ENCODE data around the gene ZDHHC1. TPM values are rescaled to one million over a fixed set of nuclear protein-coding genes. Genes with fewer than 3 reads are reported as not detected.
"Not testable (repeated sequence)": the region's sequence is repeated elsewhere in the genome, so short reads cannot be mapped to it uniquely, and the experiment has no call there.

Gene ZDHHC1
- total RNA-seq, 1 experiment from 2014 or later = not detected

GRCh38 chr16:67388191-67388590 lies 28.1 kb downstream of the ZDHHC1 start:
- H3K9ac ChIP-seq (ENCODE audit: low read length) = no peak overlapping the region
- no peaks in the 10 kb centered on the region for H3K9me3 ChIP-seq (ENCODE audit: low read length)
- no peak overlapping the region for H2AFZ ChIP-seq (ENCODE audit: low read length)
- DNase-seq = no peak
- no peak overlapping the region for H3K4me3 ChIP-seq (ENCODE audit: low read length)
- no peaks in the 10 kb centered on the region; the same call in 1 of the 2 replicates for H3K4me1 ChIP-seq (ENCODE audit: low read length)
- no peaks in the 10 kb centered on the region for H3K9me2 ChIP-seq (replicated peaks; ENCODE audit: insufficient read depth, low read length)
- no peak overlapping the region for H3K4me2 ChIP-seq (ENCODE audit: low read depth, low read length, poor library complexity, severe bottlenecking)
- H3K27ac ChIP-seq (ENCODE audit: low read length) = no peak overlapping the region
- no peaks in the 10 kb centered on the region for H3K79me2 ChIP-seq (ENCODE audit: low read length)
- no peaks in the 10 kb centered on the region for H4K20me1 ChIP-seq (ENCODE audit: insufficient read depth, low read depth, low read length)
- H3K36me3 ChIP-seq (ENCODE audit: insufficient read depth, low read length) = no peaks in the 10 kb centered on the region
- no peaks in the 10 kb centered on the region for H3K27me3 ChIP-seq (ENCODE audit: low read length)

- no peak overlapping the region for H3K4me3 ChIP-seq (ENCODE audit: low read length)
- no peaks in the 10 kb centered on the region for H3K9me3 ChIP-seq (ENCODE audit: low read length)
- no peak for DNase-seq
- H3K4me2 ChIP-seq (ENCODE audit: low read depth, low read length, poor library complexity, severe bottlenecking) = no peak overlapping the region
- H3K27ac ChIP-seq (ENCODE audit: low read length) = no peak overlapping the region
- no peak overlapping the region for H2AFZ ChIP-seq (ENCODE audit: low read length)
- H3K79me2 ChIP-seq (ENCODE audit: low read length) = no peaks in the 10 kb centered on the region
- no peak overlapping the region for H3K9ac ChIP-seq (ENCODE audit: low read length)
- H3K4me1 ChIP-seq (ENCODE audit: low read length) = no peaks in the 10 kb centered on the region; the same call in 1 of the 2 replicates
- no peaks in the 10 kb centered on the region for H3K27me3 ChIP-seq (ENCODE audit: low read length)
- no peaks in the 10 kb centered on the region for H3K9me2 ChIP-seq (replicated peaks; ENCODE audit: insufficient read depth, low read length)
- H3K36me3 ChIP-seq (ENCODE audit: insufficient read depth, low read length) = no peaks in the 10 kb centered on the region
- no peaks in the 10 kb centered on the region for H4K20me1 ChIP-seq (ENCODE audit: insufficient read depth, low read depth, low read length)
Measured at GRCh38 chr16:67387479-67388079, 28.7 kb downstream of the ZDHHC1 start.

GRCh38 chr16:67386861-67387455 lies 29.3 kb downstream of the ZDHHC1 start:
- Histone ChIP-seq H3K79me2 (ENCODE audit: low read length) (no peaks in the 10 kb centered on the region), H3K4me1 (ENCODE audit: low read length) (no peaks in the 10 kb centered on the region; the same call in 1 of the 2 replicates), H3K27me3 (ENCODE audit: low read length) (no peaks in the 10 kb centered on the region), H3K9me2 (replicated peaks; ENCODE audit: insufficient read depth, low read length) (no peaks in the 10 kb centered on the region), H3K36me3 (ENCODE audit: insufficient read depth, low read length) (no peaks in the 10 kb centered on the region), H4K20me1 (ENCODE audit: insufficient read depth, low read depth, low read length) (no peaks in the 10 kb centered on the region), H2AFZ (ENCODE audit: low read length) (no peak overlapping the region), H3K4me2 (ENCODE audit: low read depth, low read length, poor library complexity, severe bottlenecking) (no peak overlapping the region), H3K4me3 (ENCODE audit: low read length) (no peak overlapping the region), H3K9ac (ENCODE audit: low read length) (no peak overlapping the region), H3K27ac (ENCODE audit: low read length) (no peak overlapping the region), H3K9me3 (ENCODE audit: low read length) (no peaks in the 10 kb centered on the region)
- DNase-seq = no peak

- Histone ChIP-seq H3K9me2 (replicated peaks; ENCODE audit: insufficient read depth, low read length) (no peaks in the 10 kb centered on the region), H3K9ac (ENCODE audit: low read length) (no peak overlapping the region), H3K4me3 (ENCODE audit: low read length) (no peak overlapping the region), H3K36me3 (ENCODE audit: insufficient read depth, low read length) (no peaks in the 10 kb centered on the region), H3K27ac (ENCODE audit: low read length) (no peak overlapping the region), H3K79me2 (ENCODE audit: low read length) (no peaks in the 10 kb centered on the region), H2AFZ (ENCODE audit: low read length) (no peak overlapping the region), H3K4me2 (ENCODE audit: low read depth, low read length, poor library complexity, severe bottlenecking) (no peak overlapping the region), H4K20me1 (ENCODE audit: insufficient read depth, low read depth, low read length) (no peaks in the 10 kb centered on the region), H3K4me1 (ENCODE audit: low read length) (no peaks in the 10 kb centered on the region; the same call in 1 of the 2 replicates), H3K9me3 (ENCODE audit: low read length) (no peaks in the 10 kb centered on the region), H3K27me3 (ENCODE audit: low read length) (no peaks in the 10 kb centered on the region)
- no peak for DNase-seq
Measured at GRCh38 chr16:67384778-67385510, 31.3 kb downstream of the ZDHHC1 start.

DNA sequence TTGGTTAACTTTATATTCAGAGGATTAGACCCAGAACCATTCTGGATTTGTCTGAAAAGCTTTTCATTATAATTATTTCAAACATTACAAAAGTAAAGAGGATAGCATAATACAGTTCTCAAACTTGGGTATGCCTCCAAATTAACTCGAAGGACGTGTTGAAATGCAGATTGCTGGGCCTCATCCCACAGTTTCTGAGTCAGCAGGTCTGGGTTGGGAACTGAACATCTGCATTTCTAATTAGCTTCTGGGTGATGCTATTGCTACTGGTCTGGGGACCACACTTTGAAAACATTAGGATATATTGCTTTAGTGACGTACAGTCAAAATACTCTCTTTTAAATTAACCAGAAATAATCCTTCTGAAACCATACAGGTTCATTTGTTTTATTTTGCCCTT lies 33.0 kb downstream of the ZDHHC1 start:
- Histone ChIP-seq H3K4me2 (ENCODE audit: low read depth, low read length, poor library complexity, severe bottlenecking) (no peak overlapping the region), H3K4me1 (ENCODE audit: low read length) (no peaks in the 10 kb centered on the region; the same call in 1 of the 2 replicates), H3K79me2 (ENCODE audit: low read length) (no peaks in the 10 kb centered on the region), H3K9me2 (replicated peaks; ENCODE audit: insufficient read depth, low read length) (no peaks in the 10 kb centered on the region), H3K9me3 (ENCODE audit: low read length) (no peaks in the 10 kb centered on the region), H4K20me1 (ENCODE audit: insufficient read depth, low read depth, low read length) (no peaks in the 10 kb centered on the region), H3K27me3 (ENCODE audit: low read length) (no peaks in the 10 kb centered on the region), H3K9ac (ENCODE audit: low read length) (no peak overlapping the region), H3K4me3 (ENCODE audit: low read length) (no peak overlapping the region), H3K36me3 (ENCODE audit: insufficient read depth, low read length) (no peaks in the 10 kb centered on the region), H3K27ac (ENCODE audit: low read length) (no peak overlapping the region), H2AFZ (ENCODE audit: low read length) (no peak overlapping the region)
- no peak for DNase-seq

GRCh38 chr16:67378642-67379041 lies 37.6 kb downstream of the ZDHHC1 start:
- H3K9me3 ChIP-seq (ENCODE audit: low read length) = no peaks in the 10 kb centered on the region

DNA sequence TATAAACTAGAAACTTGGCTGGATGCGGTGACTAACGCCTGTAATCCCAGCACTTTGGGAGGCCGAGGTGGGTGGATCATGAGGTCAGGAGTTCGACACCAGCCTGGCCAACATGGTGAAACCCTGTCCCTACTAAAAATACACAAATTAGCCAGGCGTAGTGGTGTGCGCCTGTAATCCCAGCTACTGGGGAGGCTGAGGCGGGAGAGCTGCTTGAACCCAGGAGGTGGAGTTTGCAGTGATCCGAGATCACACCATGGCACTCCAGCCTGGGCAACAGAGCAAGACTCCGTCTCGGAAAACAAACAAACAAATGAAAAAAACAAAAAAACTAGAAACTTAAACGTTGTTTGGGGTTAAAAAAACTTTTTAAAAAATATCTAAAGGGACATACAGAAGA lies 40.3 kb downstream of the ZDHHC1 start:
- not testable (repeated sequence) for H2AFZ ChIP-seq (ENCODE audit: low read length); H3K9me3 ChIP-seq (ENCODE audit: low read length); H3K4me2 ChIP-seq (ENCODE audit: low read depth, low read length, poor library complexity, severe bottlenecking); H3K36me3 ChIP-seq (ENCODE audit: insufficient read depth, low read length); H3K27me3 ChIP-seq (ENCODE audit: low read length); H4K20me1 ChIP-seq (ENCODE audit: insufficient read depth, low read depth, low read length); H3K27ac ChIP-seq (ENCODE audit: low read length); H3K9ac ChIP-seq (ENCODE audit: low read length); H3K79me2 ChIP-seq (ENCODE audit: low read length); H3K4me3 ChIP-seq (ENCODE audit: low read length); H3K9me2 ChIP-seq (replicated peaks; ENCODE audit: insufficient read depth, low read length); H3K4me1 ChIP-seq (ENCODE audit: low read length); DNase-seq

More at GRCh38 chr16:67378642-67379041, 37.6 kb downstream of the ZDHHC1 start:
- no peaks in the 10 kb centered on the region for H3K79me2 ChIP-seq (ENCODE audit: low read length)
- DNase-seq = no peak
- H3K36me3 ChIP-seq (ENCODE audit: insufficient read depth, low read length) = no peaks in the 10 kb centered on the region
- H2AFZ ChIP-seq (ENCODE audit: low read length) = no peak overlapping the region
- H3K4me3 ChIP-seq (ENCODE audit: low read length) = no peak overlapping the region
- no peaks in the 10 kb centered on the region for H3K9me2 ChIP-seq (replicated peaks; ENCODE audit: insufficient read depth, low read length)
- H3K27ac ChIP-seq (ENCODE audit: low read length) = no peak overlapping the region
- no peak overlapping the region for H3K4me2 ChIP-seq (ENCODE audit: low read depth, low read length, poor library complexity, severe bottlenecking)
- no peak overlapping the region for H3K9ac ChIP-seq (ENCODE audit: low read length)
- no peaks in the 10 kb centered on the region for H3K27me3 ChIP-seq (ENCODE audit: low read length)
- H4K20me1 ChIP-seq (ENCODE audit: insufficient read depth, low read depth, low read length) = no peaks in the 10 kb centered on the region
- no peaks in the 10 kb centered on the region for H3K4me1 ChIP-seq (ENCODE audit: low read length)

GRCh38 chr16:67372664-67373063 lies 43.6 kb downstream of the ZDHHC1 start:
- no peak overlapping the region for H3K4me2 ChIP-seq (ENCODE audit: low read depth, low read length, poor library complexity, severe bottlenecking)
- DNase-seq = peak; percentile 65

More at GRCh38 chr16:67372664-67373063, 43.6 kb downstream of the ZDHHC1 start:
- Histone ChIP-seq H3K9me3 (ENCODE audit: low read length) (no peaks in the 10 kb centered on the region), H3K27me3 (ENCODE audit: low read length) (0 out of 2 replicates have a peak, but pooled peaks cover 5% of the 10 kb centered on the region), H3K36me3 (ENCODE audit: insufficient read depth, low read length) (no peaks in the 10 kb centered on the region), H3K4me1 (ENCODE audit: low read length) (no peaks in the 10 kb centered on the region), H3K79me2 (ENCODE audit: low read length) (no peaks in the 10 kb centered on the region), H3K9me2 (replicated peaks; ENCODE audit: insufficient read depth, low read length) (no peaks in the 10 kb centered on the region), H3K27ac (ENCODE audit: low read length) (no peak overlapping the region), H4K20me1 (ENCODE audit: insufficient read depth, low read depth, low read length) (no peaks in the 10 kb centered on the region), H2AFZ (ENCODE audit: low read length) (no peak overlapping the region), H3K9ac (ENCODE audit: low read length) (no peak overlapping the region), H3K4me3 (ENCODE audit: low read length) (no peak overlapping the region)

Data from Karpas-422 (cell line).